DMS79 treated with DMSO at 0.1 percent for 48 hours (cell line): ENCODE measurements around the gene LZTS2.

Source experiments
- DNase-seq: peaks from one replicate; lab custom pipeline; 2025; lab: John Stamatoyannopoulos, UW

The LZTS2 gene

GRCh38 chr10:101054351-101054750, 54.7 kb downstream of the LZTS2 start:
- no peak for DNase-seq

- DNase-seq = no peak
Measured at GRCh38 chr10:101054876-101055275, 55.3 kb downstream of the LZTS2 start.

- no peak for DNase-seq
Measured at GRCh38 chr10:101055411-101055810, 55.8 kb downstream of the LZTS2 start.

- DNase-seq = no peak
Measured at GRCh38 chr10:101056365-101057151, 57.0 kb downstream of the LZTS2 start.
